ENCODE data around the gene TTYH3. TPM values are rescaled to one million over a fixed set of nuclear protein-coding genes. Genes with fewer than 3 reads are reported as not detected.

Gene TTYH3
- total and polyA plus RNA-seq, 2 of the 13 experiments (the other 11 are each of a cell fraction or from before 2014, with no cell fraction given) = 26.3 to 50.0 TPM

DNA sequence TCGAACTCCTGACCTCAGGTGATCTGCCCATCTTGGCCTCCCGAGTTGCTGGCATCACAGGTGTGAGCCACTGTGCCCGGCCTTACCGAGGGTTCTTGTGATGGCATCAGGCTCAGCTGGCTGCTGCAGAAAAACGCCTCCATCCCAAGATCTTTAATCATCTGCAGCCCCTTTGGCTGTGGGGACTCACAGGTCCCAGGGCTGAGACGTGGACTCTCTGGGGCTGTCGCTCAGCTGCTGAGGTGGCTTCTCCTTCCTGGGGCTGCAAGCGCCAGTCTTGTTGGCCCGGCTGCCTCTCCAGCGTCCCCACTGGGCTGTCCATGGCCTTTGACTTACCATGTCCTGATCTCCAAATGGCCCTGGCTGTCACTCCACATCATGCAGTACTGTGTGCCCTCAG lies 76.3 kb downstream of the TTYH3 start:
- TF ChIP-seq ZNF577 (CRISPR knock-in tag; IDR thresholded peaks at IDR 0.05; ENCODE audit: borderline replicate concordance, low read depth) = no peak
- TF ChIP-seq ZBTB20 (CRISPR knock-in tag; IDR thresholded peaks at IDR 0.05; ENCODE audit: borderline replicate concordance, low read depth) = no peak
- TF ChIP-seq KDM4B (CRISPR knock-in tag; IDR thresholded peaks at IDR 0.05) = no peak
- TF ChIP-seq POGZ (CRISPR knock-in tag; IDR thresholded peaks at IDR 0.05) = no peak
- no peak for TF ChIP-seq ARNT2 (CRISPR knock-in tag; IDR thresholded peaks at IDR 0.05; ENCODE audit: low read depth)
- no peak for TF ChIP-seq ERF (CRISPR knock-in tag; IDR thresholded peaks at IDR 0.05)
- no peak for TF ChIP-seq ZNF552 (CRISPR knock-in tag; IDR thresholded peaks at IDR 0.05; ENCODE audit: borderline replicate concordance)
- TF ChIP-seq HOXA9 (CRISPR knock-in tag; IDR thresholded peaks at IDR 0.05; ENCODE audit: borderline replicate concordance) = no peak
- no peak for TF ChIP-seq CEBPG (CRISPR knock-in tag; IDR thresholded peaks at IDR 0.05)
- TF ChIP-seq ZNF383 (CRISPR knock-in tag; IDR thresholded peaks at IDR 0.05; ENCODE audit: borderline replicate concordance) = no peak
- no peak for TF ChIP-seq FOXP1 (IDR thresholded peaks at IDR 0.05)
- no peak for TF ChIP-seq FOXP1 (CRISPR knock-in tag; IDR thresholded peaks at IDR 0.05)
- no peak for TF ChIP-seq SNAI1 (CRISPR knock-in tag; IDR thresholded peaks at IDR 0.05; ENCODE audit: borderline replicate concordance)
- TF ChIP-seq HMGA1 (CRISPR knock-in tag; conservative IDR thresholded peaks at IDR 0.05) = no peak
- TF ChIP-seq, protein P1, sequence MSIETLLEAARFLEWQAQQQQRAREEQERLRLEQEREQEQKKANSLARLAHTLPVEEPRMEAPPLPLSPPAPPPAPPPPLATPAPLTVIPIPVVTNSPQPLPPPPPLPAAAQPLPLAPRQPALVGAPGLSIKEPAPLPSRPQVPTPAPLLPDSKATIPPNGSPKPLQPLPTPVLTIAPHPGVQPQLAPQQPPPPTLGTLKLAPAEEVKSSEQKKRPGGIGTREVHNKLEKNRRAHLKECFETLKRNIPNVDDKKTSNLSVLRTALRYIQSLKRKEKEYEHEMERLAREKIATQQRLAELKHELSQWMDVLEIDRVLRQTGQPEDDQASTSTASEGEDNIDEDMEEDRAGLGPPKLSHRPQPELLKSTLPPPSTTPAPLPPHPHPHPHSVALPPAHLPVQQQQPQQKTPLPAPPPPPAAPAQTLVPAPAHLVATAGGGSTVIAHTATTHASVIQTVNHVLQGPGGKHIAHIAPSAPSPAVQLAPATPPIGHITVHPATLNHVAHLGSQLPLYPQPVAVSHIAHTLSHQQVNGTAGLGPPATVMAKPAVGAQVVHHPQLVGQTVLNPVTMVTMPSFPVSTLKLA (IDR thresholded peaks at IDR 0.05) = no peak
- no peak for TF ChIP-seq ZKSCAN1 (IDR thresholded peaks at IDR 0.05; ENCODE audit: low read length)
- H3K9ac ChIP-seq (ENCODE audit: insufficient read depth, low read depth, low read length) = no peak overlapping the region
- peaks cover 28% of the 10 kb centered on the region for H3K4me1 ChIP-seq (ENCODE audit: insufficient read depth, low read length)
- POLR2A ChIA-PET = no interaction called here
- CTCF ChIA-PET (ENCODE audit: low intra/inter-chr PET ratio, low total read pairs) = interaction anchor here (2.2 kb wide), 1 partner anchor 37 kb away, joined by 15 read pairs; no protein-coding TSS in a partner anchor
- intact Hi-C loops (cut with micrococcal nuclease; ENCODE audit: unreplicated experiment) (loop anchor here (2.0 kb wide), 1 partner anchor 37 kb away; no protein-coding TSS in a partner anchor), in situ Hi-C loops (cut with HindIII; ENCODE audit: extremely low pct_ligation_motif_present, low pct_unique_long_range_greater_than_20kb) (loop anchor here (5.0 kb wide), 1 partner anchor 41 kb away; no protein-coding TSS in a partner anchor)
- H3K36me3 ChIP-seq (replicated peaks in 1 of 2; ENCODE audit: control insufficient read depth in 1 of 2, insufficient read depth in 2 of 2, low read length in 2 of 2) = no peaks in the 10 kb centered on the region
- no peak overlapping the region for H3K27ac ChIP-seq (ENCODE audit: extremely low read length, insufficient read depth, low read length)
- H4K20me1 ChIP-seq (ENCODE audit: insufficient read depth, low read length) = no peaks in the 10 kb centered on the region; the same call in 1 of the 2 replicates
- WGBS (ENCODE audit: low lambda C conversion rate) = 80% methylated on average over 2 of the region's 10 CpGs
- DNase-seq (ENCODE audit: low spot score) = no peak
- no peak for FAIRE-seq
- H3K4me3 ChIP-seq (replicated peaks in 1 of 3; ENCODE audit: insufficient read depth in 1 of 3, low read depth in 2 of 3, low read length in 3 of 3) = no peak overlapping the region
- no peak for ATAC-seq
- peaks cover 2 to 23% of the 10 kb centered on the region in 2 experiments; a peak in 4 of 5 replicates for H3K27me3 ChIP-seq (ENCODE audit: control insufficient read depth in 1 of 2, insufficient read depth in 2 of 2, low read length in 2 of 2)
- no peaks in the 10 kb centered on the region for H3K79me2 ChIP-seq (ENCODE audit: insufficient read depth, low read length)
- BruUV-seq (replicated peaks) = no TSS peak
- H3K9me3 ChIP-seq (ENCODE audit: low read length) = no peaks in the 10 kb centered on the region
- no peak overlapping the region for H3K4me2 ChIP-seq (ENCODE audit: low read depth, low read length)
- no peak overlapping the region for H2AFZ ChIP-seq (ENCODE audit: low read length)

Data from HepG2 (cell line).